Measurements from ENCODE around the gene PRKCI. TPM values are rescaled to one million over a fixed set of nuclear protein-coding genes. Genes with fewer than 3 reads are reported as not detected.

The PRKCI gene
- polyA plus RNA-seq, 1 donor from 2014 or later: 70.8 TPM

- Histone ChIP-seq H3K9ac (ENCODE audit: low read length) (no peak overlapping the region), H4K20me1 (ENCODE audit: insufficient read depth) (no peaks in the 10 kb centered on the region), H2AFZ (ENCODE audit: low read depth, low read length) (no peak overlapping the region), H3K9me3 (ENCODE audit: low read length) (no peaks in the 10 kb centered on the region), H3K79me2 (replicated peaks; ENCODE audit: insufficient read depth, low read length) (no peaks in the 10 kb centered on the region), H3F3A (ENCODE audit: insufficient read depth, low read length, poor library complexity, severe bottlenecking) (no peaks in the 10 kb centered on the region), H3K4me2 (ENCODE audit: low read length) (no peak overlapping the region), H3K27me3 (ENCODE audit: insufficient read depth, low read depth, low read length) (no peaks in the 10 kb centered on the region), H3K27ac (ENCODE audit: low read length) (no peak overlapping the region), H3K9me2 (ENCODE audit: insufficient read depth, low read length) (no peaks in the 10 kb centered on the region), H3K4me3 (ENCODE audit: low read length) (no peak overlapping the region), H3K36me3 (ENCODE audit: insufficient read depth, low read length) (no peaks in the 10 kb centered on the region)
- TF ChIP-seq, protein P1, sequence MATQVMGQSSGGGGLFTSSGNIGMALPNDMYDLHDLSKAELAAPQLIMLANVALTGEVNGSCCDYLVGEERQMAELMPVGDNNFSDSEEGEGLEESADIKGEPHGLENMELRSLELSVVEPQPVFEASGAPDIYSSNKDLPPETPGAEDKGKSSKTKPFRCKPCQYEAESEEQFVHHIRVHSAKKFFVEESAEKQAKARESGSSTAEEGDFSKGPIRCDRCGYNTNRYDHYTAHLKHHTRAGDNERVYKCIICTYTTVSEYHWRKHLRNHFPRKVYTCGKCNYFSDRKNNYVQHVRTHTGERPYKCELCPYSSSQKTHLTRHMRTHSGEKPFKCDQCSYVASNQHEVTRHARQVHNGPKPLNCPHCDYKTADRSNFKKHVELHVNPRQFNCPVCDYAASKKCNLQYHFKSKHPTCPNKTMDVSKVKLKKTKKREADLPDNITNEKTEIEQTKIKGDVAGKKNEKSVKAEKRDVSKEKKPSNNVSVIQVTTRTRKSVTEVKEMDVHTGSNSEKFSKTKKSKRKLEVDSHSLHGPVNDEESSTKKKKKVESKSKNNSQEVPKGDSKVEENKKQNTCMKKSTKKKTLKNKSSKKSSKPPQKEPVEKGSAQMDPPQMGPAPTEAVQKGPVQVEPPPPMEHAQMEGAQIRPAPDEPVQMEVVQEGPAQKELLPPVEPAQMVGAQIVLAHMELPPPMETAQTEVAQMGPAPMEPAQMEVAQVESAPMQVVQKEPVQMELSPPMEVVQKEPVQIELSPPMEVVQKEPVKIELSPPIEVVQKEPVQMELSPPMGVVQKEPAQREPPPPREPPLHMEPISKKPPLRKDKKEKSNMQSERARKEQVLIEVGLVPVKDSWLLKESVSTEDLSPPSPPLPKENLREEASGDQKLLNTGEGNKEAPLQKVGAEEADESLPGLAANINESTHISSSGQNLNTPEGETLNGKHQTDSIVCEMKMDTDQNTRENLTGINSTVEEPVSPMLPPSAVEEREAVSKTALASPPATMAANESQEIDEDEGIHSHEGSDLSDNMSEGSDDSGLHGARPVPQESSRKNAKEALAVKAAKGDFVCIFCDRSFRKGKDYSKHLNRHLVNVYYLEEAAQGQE (IDR thresholded peaks at IDR 0.05; ENCODE audit: borderline replicate concordance): no peak
- TF ChIP-seq TAF1 (IDR thresholded peaks at IDR 0.05; ENCODE audit: low read depth): no peak
- no peak for TF ChIP-seq EP300 (conservative IDR thresholded peaks at IDR 0.05; ENCODE audit: poor library complexity, severe bottlenecking)
- TF ChIP-seq, protein P2, sequence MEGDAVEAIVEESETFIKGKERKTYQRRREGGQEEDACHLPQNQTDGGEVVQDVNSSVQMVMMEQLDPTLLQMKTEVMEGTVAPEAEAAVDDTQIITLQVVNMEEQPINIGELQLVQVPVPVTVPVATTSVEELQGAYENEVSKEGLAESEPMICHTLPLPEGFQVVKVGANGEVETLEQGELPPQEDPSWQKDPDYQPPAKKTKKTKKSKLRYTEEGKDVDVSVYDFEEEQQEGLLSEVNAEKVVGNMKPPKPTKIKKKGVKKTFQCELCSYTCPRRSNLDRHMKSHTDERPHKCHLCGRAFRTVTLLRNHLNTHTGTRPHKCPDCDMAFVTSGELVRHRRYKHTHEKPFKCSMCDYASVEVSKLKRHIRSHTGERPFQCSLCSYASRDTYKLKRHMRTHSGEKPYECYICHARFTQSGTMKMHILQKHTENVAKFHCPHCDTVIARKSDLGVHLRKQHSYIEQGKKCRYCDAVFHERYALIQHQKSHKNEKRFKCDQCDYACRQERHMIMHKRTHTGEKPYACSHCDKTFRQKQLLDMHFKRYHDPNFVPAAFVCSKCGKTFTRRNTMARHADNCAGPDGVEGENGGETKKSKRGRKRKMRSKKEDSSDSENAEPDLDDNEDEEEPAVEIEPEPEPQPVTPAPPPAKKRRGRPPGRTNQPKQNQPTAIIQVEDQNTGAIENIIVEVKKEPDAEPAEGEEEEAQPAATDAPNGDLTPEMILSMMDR (IDR thresholded peaks at IDR 0.05; ENCODE audit: poor library complexity, severe bottlenecking): no peak
- TF ChIP-seq RAD21 (conservative IDR thresholded peaks at IDR 0.05): no peak
- TF ChIP-seq MXI1 (conservative IDR thresholded peaks at IDR 0.05; ENCODE audit: poor library complexity, severe bottlenecking): no peak
- TF ChIP-seq POLR2AphosphoS5 (IDR thresholded peaks at IDR 0.05): no peak
Measured at GRCh38 chr3:170201527-170201926, 20.7 kb upstream of the PRKCI start.

GRCh38 chr3:170203457-170203856 is 18.8 kb upstream of the PRKCI start:
- Histone ChIP-seq H2AFZ (ENCODE audit: low read depth, low read length) (no peak overlapping the region), H3K27ac (ENCODE audit: low read length) (no peak overlapping the region), H3K9me2 (ENCODE audit: insufficient read depth, low read length) (no peaks in the 10 kb centered on the region), H3K27me3 (ENCODE audit: insufficient read depth, low read depth, low read length) (no peaks in the 10 kb centered on the region), H4K20me1 (ENCODE audit: insufficient read depth) (no peaks in the 10 kb centered on the region), H3K4me2 (ENCODE audit: low read length) (no peak overlapping the region), H3K36me3 (ENCODE audit: insufficient read depth, low read length) (no peaks in the 10 kb centered on the region), H3K9me3 (ENCODE audit: low read length) (no peaks in the 10 kb centered on the region), H3K9ac (ENCODE audit: low read length) (no peak overlapping the region), H3K79me2 (replicated peaks; ENCODE audit: insufficient read depth, low read length) (no peaks in the 10 kb centered on the region), H3F3A (ENCODE audit: insufficient read depth, low read length, poor library complexity, severe bottlenecking) (no peaks in the 10 kb centered on the region), H3K4me3 (ENCODE audit: low read length) (no peak overlapping the region)
- TF ChIP-seq, protein P2 (IDR thresholded peaks at IDR 0.05; ENCODE audit: poor library complexity, severe bottlenecking): no peak
- TF ChIP-seq RAD21 (conservative IDR thresholded peaks at IDR 0.05) (no peak), EP300 (conservative IDR thresholded peaks at IDR 0.05; ENCODE audit: poor library complexity, severe bottlenecking) (no peak), MXI1 (conservative IDR thresholded peaks at IDR 0.05; ENCODE audit: poor library complexity, severe bottlenecking) (no peak), POLR2AphosphoS5 (IDR thresholded peaks at IDR 0.05) (no peak), SMC3 (conservative IDR thresholded peaks at IDR 0.05; ENCODE audit: poor library complexity) (no peak), EZH2 (IDR thresholded peaks at IDR 0.05; ENCODE audit: borderline replicate concordance, insufficient read depth, low read length, poor library complexity, severe bottlenecking) (no peak), TAF1 (IDR thresholded peaks at IDR 0.05; ENCODE audit: low read depth) (no peak)
- TF ChIP-seq, protein P1 (IDR thresholded peaks at IDR 0.05; ENCODE audit: borderline replicate concordance): no peak

Data from neural cell (in vitro differentiated cells).